ENCODE results near the gene CD38.
"Not testable (repeated sequence)": the region's sequence is repeated elsewhere in the genome, so short reads cannot be mapped to it uniquely, and the experiment has no call there.

Gene CD38

GRCh38 chr4:15841194-15841730, 63.1 kb downstream of the CD38 start:
- H3K4me3 ChIP-seq (ENCODE audit: low read length), result not testable (repeated sequence)

GRCh38 chr4:15847746-15848145, 69.6 kb downstream of the CD38 start:
- Histone ChIP-seq H3K27ac (ENCODE audit: low read depth, low read length) (no peak overlapping the region), H3K4me1 (ENCODE audit: insufficient read depth, low read length) (no peaks in the 10 kb centered on the region), H3K27me3 (ENCODE audit: insufficient read depth, low read length) (no peaks in the 10 kb centered on the region), H3K36me3 (ENCODE audit: insufficient read depth, low read length) (no peaks in the 10 kb centered on the region), H3K9ac (ENCODE audit: low read depth, low read length) (no peak overlapping the region), H3K9me3 (ENCODE audit: insufficient read depth, low read depth, low read length) (0 out of 2 replicates have a peak, but pooled peaks cover 2% of the 10 kb centered on the region), H3K4me3 (ENCODE audit: low read length) (no peak overlapping the region)
- WGBS, result 98% methylated on average over 2 of the region's 2 CpGs

More at GRCh38 chr4:15841194-15841730, 63.1 kb downstream of the CD38 start:
- H3K9me3 ChIP-seq (ENCODE audit: insufficient read depth, low read depth, low read length); H3K4me1 ChIP-seq (ENCODE audit: insufficient read depth, low read length); H3K27me3 ChIP-seq (ENCODE audit: insufficient read depth, low read length); H3K9ac ChIP-seq (ENCODE audit: low read depth, low read length); H3K36me3 ChIP-seq (ENCODE audit: insufficient read depth, low read length); H3K27ac ChIP-seq (ENCODE audit: low read depth, low read length): not testable (repeated sequence)
- WGBS, result 92% methylated on average over 9 of the region's 16 CpGs

GRCh38 chr4:15848191-15848842, 70.2 kb downstream of the CD38 start:
- WGBS, result 90% methylated on average over 10 of the region's 10 CpGs
- Histone ChIP-seq H3K9ac (ENCODE audit: low read depth, low read length) (no peak overlapping the region), H3K27me3 (ENCODE audit: insufficient read depth, low read length) (no peaks in the 10 kb centered on the region), H3K27ac (ENCODE audit: low read depth, low read length) (no peak overlapping the region), H3K9me3 (ENCODE audit: insufficient read depth, low read depth, low read length) (0 out of 2 replicates have a peak, but pooled peaks cover 2% of the 10 kb centered on the region), H3K4me1 (ENCODE audit: insufficient read depth, low read length) (no peaks in the 10 kb centered on the region), H3K36me3 (ENCODE audit: insufficient read depth, low read length) (no peaks in the 10 kb centered on the region), H3K4me3 (ENCODE audit: low read length) (no peak overlapping the region)

- Histone ChIP-seq H3K9me3 (ENCODE audit: insufficient read depth, low read depth, low read length) (0 out of 2 replicates have a peak, but pooled peaks cover 2% of the 10 kb centered on the region), H3K27ac (ENCODE audit: low read depth, low read length) (no peak overlapping the region), H3K4me3 (ENCODE audit: low read length) (no peak overlapping the region), H3K27me3 (ENCODE audit: insufficient read depth, low read length) (no peaks in the 10 kb centered on the region), H3K36me3 (ENCODE audit: insufficient read depth, low read length) (no peaks in the 10 kb centered on the region), H3K4me1 (ENCODE audit: insufficient read depth, low read length) (no peaks in the 10 kb centered on the region), H3K9ac (ENCODE audit: low read depth, low read length) (no peak overlapping the region)
- 97% methylated on average over 6 of the region's 6 CpGs for WGBS
Measured at GRCh38 chr4:15851969-15852368, 73.8 kb downstream of the CD38 start.

GRCh38 chr4:15852524-15852923, 74.4 kb downstream of the CD38 start:
- H3K27me3 ChIP-seq (ENCODE audit: insufficient read depth, low read length), result no peaks in the 10 kb centered on the region

GRCh38 chr4:15853345-15853744, 75.2 kb downstream of the CD38 start:
- no peaks in the 10 kb centered on the region for H3K9me3 ChIP-seq (ENCODE audit: insufficient read depth, low read depth, low read length)
- no peak overlapping the region for H3K9ac ChIP-seq (ENCODE audit: low read depth, low read length)
- H3K27me3 ChIP-seq (ENCODE audit: insufficient read depth, low read length), result no peaks in the 10 kb centered on the region
- H3K36me3 ChIP-seq (ENCODE audit: insufficient read depth, low read length), result no peaks in the 10 kb centered on the region
- 100% methylated on average over 4 of the region's 5 CpGs for WGBS
- H3K4me1 ChIP-seq (ENCODE audit: insufficient read depth, low read length), result no peaks in the 10 kb centered on the region
- no peak overlapping the region for H3K4me3 ChIP-seq (ENCODE audit: low read length)
- H3K27ac ChIP-seq (ENCODE audit: low read depth, low read length), result no peak overlapping the region

More at GRCh38 chr4:15852524-15852923, 74.4 kb downstream of the CD38 start:
- H3K36me3 ChIP-seq (ENCODE audit: insufficient read depth, low read length), result no peaks in the 10 kb centered on the region
- H3K9ac ChIP-seq (ENCODE audit: low read depth, low read length), result no peak overlapping the region
- WGBS, result 86% methylated on average over 8 of the region's 9 CpGs
- H3K4me3 ChIP-seq (ENCODE audit: low read length), result no peak overlapping the region
- no peak overlapping the region for H3K27ac ChIP-seq (ENCODE audit: low read depth, low read length)
- H3K9me3 ChIP-seq (ENCODE audit: insufficient read depth, low read depth, low read length), result 0 out of 2 replicates have a peak, but pooled peaks cover 2% of the 10 kb centered on the region
- no peaks in the 10 kb centered on the region for H3K4me1 ChIP-seq (ENCODE audit: insufficient read depth, low read length)

GRCh38 chr4:15855804-15856475, 77.8 kb downstream of the CD38 start:
- H3K27me3 ChIP-seq (ENCODE audit: insufficient read depth, low read length), result no peaks in the 10 kb centered on the region
- H3K36me3 ChIP-seq (ENCODE audit: insufficient read depth, low read length), result no peaks in the 10 kb centered on the region
- 89% methylated on average over 7 of the region's 7 CpGs for WGBS
- no peak overlapping the region for H3K4me3 ChIP-seq (ENCODE audit: low read length)
- H3K4me1 ChIP-seq (ENCODE audit: insufficient read depth, low read length), result no peaks in the 10 kb centered on the region
- no peak overlapping the region for H3K9ac ChIP-seq (ENCODE audit: low read depth, low read length)
- H3K27ac ChIP-seq (ENCODE audit: low read depth, low read length), result no peak overlapping the region
- no peaks in the 10 kb centered on the region for H3K9me3 ChIP-seq (ENCODE audit: insufficient read depth, low read depth, low read length)

- not testable (repeated sequence) for H3K36me3 ChIP-seq (ENCODE audit: insufficient read depth, low read length); H3K4me1 ChIP-seq (ENCODE audit: insufficient read depth, low read length); H3K9ac ChIP-seq (ENCODE audit: low read depth, low read length); H3K27me3 ChIP-seq (ENCODE audit: insufficient read depth, low read length); H3K9me3 ChIP-seq (ENCODE audit: insufficient read depth, low read depth, low read length); H3K27ac ChIP-seq (ENCODE audit: low read depth, low read length); H3K4me3 ChIP-seq (ENCODE audit: low read length)
- 83% methylated on average over 4 of the region's 4 CpGs for WGBS
Measured at GRCh38 chr4:15861198-15861597, 83.1 kb downstream of the CD38 start.

GRCh38 chr4:15864651-15865566, 86.8 kb downstream of the CD38 start:
- Histone ChIP-seq H3K9me3 (ENCODE audit: insufficient read depth, low read depth, low read length) (no peaks in the 10 kb centered on the region), H3K4me3 (ENCODE audit: low read length) (no peak overlapping the region), H3K4me1 (ENCODE audit: insufficient read depth, low read length) (no peaks in the 10 kb centered on the region), H3K27ac (ENCODE audit: low read depth, low read length) (no peak overlapping the region), H3K36me3 (ENCODE audit: insufficient read depth, low read length) (no peaks in the 10 kb centered on the region), H3K27me3 (ENCODE audit: insufficient read depth, low read length) (no peaks in the 10 kb centered on the region), H3K9ac (ENCODE audit: low read depth, low read length) (no peak overlapping the region)
- no CpG with 5 or more reads among the region's 2 CpGs for WGBS

GRCh38 chr4:15868111-15868510, 90.0 kb downstream of the CD38 start:
- Histone ChIP-seq H3K36me3 (ENCODE audit: insufficient read depth, low read length) (no peaks in the 10 kb centered on the region), H3K27me3 (ENCODE audit: insufficient read depth, low read length) (no peaks in the 10 kb centered on the region), H3K9me3 (ENCODE audit: insufficient read depth, low read depth, low read length) (no peaks in the 10 kb centered on the region), H3K4me1 (ENCODE audit: insufficient read depth, low read length) (no peaks in the 10 kb centered on the region), H3K9ac (ENCODE audit: low read depth, low read length) (no peak overlapping the region), H3K4me3 (ENCODE audit: low read length) (no peak overlapping the region), H3K27ac (ENCODE audit: low read depth, low read length) (no peak overlapping the region)
- 77% methylated on average over 3 of the region's 3 CpGs for WGBS
